GM21529 (cell line): Measurements from ENCODE around the gene MN1.

Experiments used
- ATAC-seq: cut with Tn5 transposase; IDR thresholded peaks from one replicate; pipeline ENCODE4 v1.9.1; 2021; ENCODE audit not compliant: unreplicated experiment

The MN1 gene

DNA sequence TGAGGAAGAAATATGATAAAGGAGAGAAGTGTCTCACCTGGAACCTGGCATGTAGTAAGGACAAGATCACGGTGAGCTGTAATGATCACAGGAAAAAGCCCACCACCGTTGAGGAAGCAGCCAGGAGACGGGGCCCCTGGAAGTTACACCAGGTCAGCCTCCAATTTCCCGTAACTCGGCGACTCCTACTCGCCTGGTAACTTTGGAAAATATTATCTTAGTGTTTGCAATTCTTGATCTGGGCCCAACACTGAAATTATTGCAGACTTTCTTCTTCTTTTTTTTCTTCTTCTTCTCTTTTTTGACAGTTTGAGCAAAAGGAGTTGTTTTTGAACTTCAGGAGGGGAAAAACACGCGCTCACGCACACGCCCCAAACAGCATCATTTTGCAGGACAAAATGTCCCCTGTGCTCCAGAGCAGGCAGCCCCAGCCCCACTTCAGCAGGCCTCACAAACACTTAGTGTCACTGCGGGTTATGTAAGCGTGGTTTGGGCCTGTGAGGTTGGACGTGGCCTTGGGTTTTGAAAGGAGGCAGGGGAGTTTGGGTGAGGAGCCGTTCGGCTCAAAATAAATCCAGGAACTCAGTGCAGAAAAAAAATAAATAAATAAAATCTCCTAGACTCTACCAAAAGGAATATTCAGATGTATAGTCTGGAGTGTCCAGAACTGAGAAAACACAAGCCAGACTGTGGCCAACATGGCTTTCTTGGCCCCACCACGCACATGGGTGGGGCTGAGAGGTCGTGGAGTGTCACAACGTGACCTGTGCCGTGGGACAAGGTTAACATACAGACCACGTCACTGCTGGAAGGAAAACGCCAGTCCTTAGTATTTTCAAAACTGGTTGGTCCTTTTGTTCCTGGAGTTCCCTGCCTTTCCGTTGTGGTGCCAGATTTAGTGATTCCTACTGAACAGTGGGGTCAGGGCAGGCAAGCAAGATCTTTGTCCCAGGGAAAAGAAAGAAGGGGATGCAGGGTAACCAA, 26.3 kb upstream of the MN1 start:
- no peak for ATAC-seq

- no peak for ATAC-seq
Observed at GRCh38 chr22:27825174-27825573, 23.6 kb upstream of the MN1 start.

- no peak for ATAC-seq
Observed at GRCh38 chr22:27823221-27823620, 21.7 kb upstream of the MN1 start.

- no peak for ATAC-seq
Observed at GRCh38 chr22:27820896-27821866, 19.6 kb upstream of the MN1 start.

DNA sequence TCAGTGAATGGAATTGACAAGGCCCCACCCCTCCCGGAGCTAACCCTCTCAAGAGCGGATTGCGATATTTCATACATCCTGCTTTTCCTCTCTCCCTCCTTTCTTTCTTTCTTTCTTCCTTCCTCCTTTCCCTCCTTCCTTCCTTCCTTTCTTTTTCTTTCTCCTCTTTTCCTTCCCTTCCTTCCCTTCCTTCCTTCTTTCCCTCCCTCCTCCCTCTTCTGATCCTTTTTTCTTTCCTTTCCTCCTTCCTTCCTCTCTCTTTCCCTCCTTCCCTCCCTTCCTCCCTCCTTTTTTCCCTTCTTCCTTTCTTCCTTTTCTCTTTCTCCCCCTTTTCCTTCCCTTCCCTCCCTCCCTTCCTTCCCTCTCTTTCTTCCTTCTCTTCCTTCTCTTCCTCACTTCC, 15.0 kb upstream of the MN1 start:
- ATAC-seq: no peak

DNA sequence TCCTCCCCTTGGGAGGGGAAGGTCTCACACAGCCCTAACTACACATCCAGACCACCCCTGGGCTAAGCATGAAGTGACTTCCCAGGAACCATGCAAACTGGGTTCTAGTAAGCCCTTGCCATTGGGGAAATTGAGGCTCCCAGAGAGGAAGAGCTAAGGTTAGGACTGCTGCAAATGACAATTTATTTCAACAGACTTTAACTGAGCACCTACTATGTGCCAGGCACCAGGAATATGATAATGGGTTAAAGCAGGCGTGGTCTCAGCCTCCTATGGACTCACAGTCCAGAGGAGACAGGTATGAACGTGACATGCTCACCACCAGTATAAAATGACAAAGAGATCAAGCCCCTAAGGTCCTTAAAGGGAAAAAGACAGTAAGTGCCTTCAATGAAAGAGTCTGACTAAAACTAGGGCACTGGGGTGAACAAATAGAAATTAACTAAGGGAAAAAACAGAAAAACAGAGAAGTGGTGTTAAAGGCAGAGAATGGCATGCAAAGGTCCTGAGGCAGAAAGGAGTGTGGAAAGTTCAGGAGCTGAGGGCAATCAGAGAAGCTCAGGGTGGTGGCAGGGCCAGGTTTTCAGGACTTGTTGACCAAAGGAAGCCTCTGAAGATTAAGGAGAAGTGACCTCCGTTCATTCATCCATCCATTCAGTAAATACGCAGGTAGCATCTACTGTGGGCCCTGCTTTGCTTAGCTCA, 14.4 kb upstream of the MN1 start:
- ATAC-seq: no peak

DNA sequence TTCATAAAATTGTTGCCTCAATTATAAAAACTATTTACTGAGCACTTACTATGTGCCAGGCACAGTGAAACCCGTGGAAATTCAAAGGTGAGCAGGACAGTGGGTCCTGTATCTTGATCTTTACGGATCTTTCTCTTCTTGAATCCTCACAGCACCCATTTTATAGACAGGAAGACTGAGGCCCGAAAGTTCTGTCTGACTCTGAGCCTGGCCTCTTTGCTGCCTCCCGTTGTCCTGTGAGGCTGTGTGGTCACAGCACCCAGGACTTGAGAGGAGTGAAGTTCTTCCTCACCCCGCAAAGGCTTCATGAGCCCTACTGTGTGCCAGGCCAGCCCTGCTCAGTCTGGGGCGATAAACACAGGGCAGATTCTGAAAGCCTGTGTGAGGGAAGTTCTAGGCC, 13.4 kb upstream of the MN1 start:
- ATAC-seq: no peak

GRCh38 chr22:27811778-27812177, 10.2 kb upstream of the MN1 start:
- no peak for ATAC-seq

GRCh38 chr22:27810609-27811151, 9.1 kb upstream of the MN1 start:
- no peak for ATAC-seq

- ATAC-seq: no peak
Observed at GRCh38 chr22:27809700-27810608, 8.4 kb upstream of the MN1 start.

DNA sequence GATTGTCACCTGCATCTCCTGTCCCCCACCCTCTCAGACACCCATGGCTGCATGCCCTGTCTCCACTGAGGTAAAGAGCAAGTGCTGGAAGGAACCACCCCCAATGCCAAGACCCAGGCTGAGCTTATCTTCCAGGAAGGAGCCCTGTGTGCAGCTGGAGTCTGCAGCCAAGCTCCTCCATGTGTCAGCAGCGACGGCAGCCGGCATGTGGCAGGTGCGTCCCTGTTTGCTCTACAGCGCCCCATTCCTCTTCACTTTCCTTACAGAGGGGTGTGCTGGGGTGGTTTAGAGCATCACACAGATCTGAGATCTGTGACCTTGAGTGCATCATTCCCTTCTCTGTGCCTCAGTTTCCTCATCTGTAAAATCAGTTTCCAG, 7.7 kb upstream of the MN1 start:
- ATAC-seq: no peak

GRCh38 chr22:27808451-27809225, 7.1 kb upstream of the MN1 start:
- no peak for ATAC-seq

GRCh38 chr22:27805841-27806240, 4.3 kb upstream of the MN1 start:
- no peak for ATAC-seq

DNA sequence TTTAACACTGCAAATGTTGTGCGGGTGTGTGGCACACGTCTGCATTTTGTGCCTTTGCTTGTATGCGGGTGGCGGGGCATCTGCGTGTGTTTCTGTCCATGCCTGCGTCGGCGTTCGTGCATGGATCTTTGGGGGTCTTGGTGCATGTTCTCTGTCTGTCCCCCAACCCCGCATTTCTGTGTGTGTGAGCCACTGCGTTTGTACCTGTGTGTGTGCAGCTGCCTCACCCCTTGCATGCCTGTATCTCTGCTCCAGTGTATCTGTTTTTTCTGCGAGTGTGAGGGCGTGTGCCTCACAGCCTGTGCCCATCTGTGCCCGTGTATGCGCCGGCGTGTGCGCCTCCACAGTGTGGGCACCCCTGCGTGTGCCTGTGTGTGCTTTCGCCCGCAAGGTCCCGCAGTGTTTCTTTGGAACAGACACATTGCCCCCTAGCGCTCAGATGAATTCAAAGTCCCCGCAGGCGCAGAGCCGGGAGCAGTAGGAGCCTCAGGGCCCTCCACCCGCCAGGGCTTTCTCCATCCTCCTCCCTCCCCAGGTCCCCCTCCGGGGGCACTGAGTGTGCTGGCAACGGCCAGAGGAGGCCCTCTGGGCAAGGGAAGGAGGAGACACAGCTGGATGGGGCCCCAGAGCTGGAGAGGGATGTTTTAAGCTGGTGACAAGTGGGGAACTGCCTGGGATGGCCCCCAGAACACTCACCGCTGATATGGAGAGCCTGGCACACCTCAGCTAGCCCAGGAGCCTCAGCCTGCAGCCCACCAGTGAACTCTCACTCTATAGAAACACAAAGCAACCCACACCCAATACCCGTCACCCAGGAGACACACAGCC, 3.1 kb upstream of the MN1 start:
- no peak for ATAC-seq

GRCh38 chr22:27803841-27804415, 2.4 kb upstream of the MN1 start:
- no peak for ATAC-seq

DNA sequence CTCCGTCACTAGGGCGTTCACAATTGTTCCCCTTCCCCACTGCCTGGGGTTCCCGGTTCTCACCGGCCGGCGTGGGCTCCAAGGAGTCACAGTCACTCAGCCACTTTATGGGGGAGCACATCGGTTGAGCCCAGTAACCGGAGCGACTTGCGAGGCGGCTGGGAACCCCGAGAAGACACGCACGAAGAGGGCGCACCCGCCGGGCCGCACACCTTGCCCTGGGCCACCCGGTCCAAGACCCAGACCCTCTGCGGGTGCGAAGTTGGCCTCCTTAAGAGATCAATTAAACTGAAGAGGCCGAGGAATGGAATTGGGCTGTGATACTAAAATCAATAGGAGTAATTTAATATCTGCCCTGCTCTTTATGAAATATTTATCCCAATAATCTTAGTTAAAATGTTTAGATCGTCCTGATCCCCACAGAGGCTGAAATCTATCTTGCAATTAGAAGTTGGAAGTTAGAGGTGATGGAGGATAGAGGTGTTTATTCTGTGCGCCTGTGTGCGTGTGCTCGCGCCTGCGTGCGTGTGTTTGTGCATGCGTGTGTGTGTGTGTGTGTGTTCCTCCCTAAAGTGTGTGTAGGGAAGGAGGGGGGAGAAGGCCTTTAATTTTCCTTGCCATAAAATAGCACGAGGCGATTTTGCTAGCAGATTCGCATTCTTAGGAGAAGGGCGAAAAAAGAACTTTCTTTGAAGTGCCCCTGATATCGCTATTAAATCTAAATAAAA, 954 bp upstream of the MN1 start:
- ATAC-seq: no peak

GRCh38 chr22:27801202-27801615, 347 bp downstream of the MN1 start:
- ATAC-seq: no peak
